ENCODE measurements around the gene CADPS.

DNA sequence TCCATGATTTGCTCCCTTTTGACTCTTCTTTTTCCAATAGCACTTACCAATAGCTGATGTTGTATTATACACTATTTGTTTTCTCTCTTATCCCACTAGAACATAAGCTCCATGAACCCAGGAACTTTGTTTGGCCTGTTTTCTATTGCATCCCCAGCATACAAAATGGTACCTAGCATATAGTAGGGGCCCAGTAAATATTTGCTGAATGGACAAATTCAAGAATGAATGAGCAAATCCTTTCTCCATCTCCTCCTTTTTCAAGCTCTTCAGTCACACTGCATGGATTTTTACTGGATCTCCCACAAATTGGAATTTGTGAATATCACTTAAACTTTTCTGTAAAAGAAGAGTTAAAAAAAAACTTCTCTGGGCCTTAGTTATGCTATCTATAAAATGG is 435.2 kb downstream of the CADPS start:
- TF ChIP-seq ELF1 (IDR thresholded peaks at IDR 0.05) (no peak), EZH2phosphoT487 (IDR thresholded peaks at IDR 0.05; ENCODE audit: borderline replicate concordance, low read depth) (no peak), JUND (IDR thresholded peaks at IDR 0.05) (no peak), NRF1 (IDR thresholded peaks at IDR 0.05; ENCODE audit: low read depth, low read length) (no peak)
- TF ChIP-seq, protein P1, sequence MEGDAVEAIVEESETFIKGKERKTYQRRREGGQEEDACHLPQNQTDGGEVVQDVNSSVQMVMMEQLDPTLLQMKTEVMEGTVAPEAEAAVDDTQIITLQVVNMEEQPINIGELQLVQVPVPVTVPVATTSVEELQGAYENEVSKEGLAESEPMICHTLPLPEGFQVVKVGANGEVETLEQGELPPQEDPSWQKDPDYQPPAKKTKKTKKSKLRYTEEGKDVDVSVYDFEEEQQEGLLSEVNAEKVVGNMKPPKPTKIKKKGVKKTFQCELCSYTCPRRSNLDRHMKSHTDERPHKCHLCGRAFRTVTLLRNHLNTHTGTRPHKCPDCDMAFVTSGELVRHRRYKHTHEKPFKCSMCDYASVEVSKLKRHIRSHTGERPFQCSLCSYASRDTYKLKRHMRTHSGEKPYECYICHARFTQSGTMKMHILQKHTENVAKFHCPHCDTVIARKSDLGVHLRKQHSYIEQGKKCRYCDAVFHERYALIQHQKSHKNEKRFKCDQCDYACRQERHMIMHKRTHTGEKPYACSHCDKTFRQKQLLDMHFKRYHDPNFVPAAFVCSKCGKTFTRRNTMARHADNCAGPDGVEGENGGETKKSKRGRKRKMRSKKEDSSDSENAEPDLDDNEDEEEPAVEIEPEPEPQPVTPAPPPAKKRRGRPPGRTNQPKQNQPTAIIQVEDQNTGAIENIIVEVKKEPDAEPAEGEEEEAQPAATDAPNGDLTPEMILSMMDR (IDR thresholded peaks at IDR 0.05) = no peak

Data from SK-N-SH (cell line).